DND-41 (cell line): ENCODE results near the gene SLC10A7.

Experiments used
- EZH2 ChIP-seq: IDR thresholded peaks from 3 replicates; pipeline ENCODE4 v1.6.1; 2012; ENCODE audit warnings: borderline replicate concordance, low read depth, mild to moderate bottlenecking, moderate library complexity, low read length, inconsistent platforms; ENCODE audit not compliant: severe bottlenecking
- TF ChIP-seq, protein P1 (sequence below): IDR thresholded peaks from 2 replicates; pipeline ENCODE4 v1.5.1; 2012; ENCODE audit warnings: borderline replicate concordance, low read length, moderate library complexity, mild to moderate bottlenecking; ENCODE audit not compliant: poor library complexity, severe bottlenecking; ENCODE audit errors: extremely low read depth

DNA sequence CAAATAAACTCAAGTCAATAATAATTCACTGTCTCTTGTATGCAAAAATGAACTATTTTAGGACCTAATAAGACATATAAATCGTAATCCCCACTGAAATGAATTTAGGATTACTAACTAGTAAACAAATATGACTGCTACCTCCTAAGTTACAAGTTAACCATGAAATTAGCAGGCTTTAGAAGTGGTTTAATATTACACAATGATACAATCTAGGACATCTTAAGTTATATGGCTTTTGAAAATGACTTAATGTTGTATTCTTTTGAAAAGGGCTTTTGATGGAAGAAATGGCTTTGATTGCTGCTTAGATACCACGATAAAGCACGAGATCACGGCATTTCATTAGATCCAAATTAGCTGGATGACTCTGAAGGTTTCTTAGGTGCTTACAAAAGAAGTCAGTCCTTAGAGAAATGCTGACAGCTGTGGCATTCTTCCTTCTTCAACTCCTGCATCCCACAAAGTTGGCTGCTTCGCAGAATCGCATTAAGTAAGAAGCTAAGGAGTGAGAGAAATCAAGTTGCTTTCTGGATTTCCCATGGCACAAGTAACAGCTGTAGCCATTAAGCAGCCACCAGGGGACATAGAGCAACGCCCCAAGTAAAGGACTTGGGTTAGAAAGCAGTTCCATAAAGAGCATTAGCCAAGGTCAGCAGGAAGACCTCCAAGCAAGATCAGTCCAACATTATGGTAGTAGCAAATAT, 6.9 kb downstream of the SLC10A7 start:
- TF ChIP-seq, protein P1, sequence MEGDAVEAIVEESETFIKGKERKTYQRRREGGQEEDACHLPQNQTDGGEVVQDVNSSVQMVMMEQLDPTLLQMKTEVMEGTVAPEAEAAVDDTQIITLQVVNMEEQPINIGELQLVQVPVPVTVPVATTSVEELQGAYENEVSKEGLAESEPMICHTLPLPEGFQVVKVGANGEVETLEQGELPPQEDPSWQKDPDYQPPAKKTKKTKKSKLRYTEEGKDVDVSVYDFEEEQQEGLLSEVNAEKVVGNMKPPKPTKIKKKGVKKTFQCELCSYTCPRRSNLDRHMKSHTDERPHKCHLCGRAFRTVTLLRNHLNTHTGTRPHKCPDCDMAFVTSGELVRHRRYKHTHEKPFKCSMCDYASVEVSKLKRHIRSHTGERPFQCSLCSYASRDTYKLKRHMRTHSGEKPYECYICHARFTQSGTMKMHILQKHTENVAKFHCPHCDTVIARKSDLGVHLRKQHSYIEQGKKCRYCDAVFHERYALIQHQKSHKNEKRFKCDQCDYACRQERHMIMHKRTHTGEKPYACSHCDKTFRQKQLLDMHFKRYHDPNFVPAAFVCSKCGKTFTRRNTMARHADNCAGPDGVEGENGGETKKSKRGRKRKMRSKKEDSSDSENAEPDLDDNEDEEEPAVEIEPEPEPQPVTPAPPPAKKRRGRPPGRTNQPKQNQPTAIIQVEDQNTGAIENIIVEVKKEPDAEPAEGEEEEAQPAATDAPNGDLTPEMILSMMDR, result no peak
- TF ChIP-seq EZH2, result no peak
